ENCODE results near the gene INPP5B. TPM values are rescaled to one million over a fixed set of nuclear protein-coding genes. Genes with fewer than 3 reads are reported as not detected.
A peak's percentile ranks its signal among the peaks of the same experiment; 100 is the strongest.

Gene INPP5B
- total and polyA plus RNA-seq, 2 donors from 2014 or later: 8.4 to 32.9 TPM

GRCh38 chr1:37892151-37893047, 54.5 kb downstream of the INPP5B start:
- FAIRE-seq: no peak

GRCh38 chr1:37890378-37891014, 56.4 kb downstream of the INPP5B start:
- H3K27ac ChIP-seq (ENCODE audit: low read depth in 2 of 2, low read length in 2 of 2): peak overlapping the region; percentile 23 to 25
- no peaks in the 10 kb centered on the region for H3K9me3 ChIP-seq (ENCODE audit: control insufficient read depth in 2 of 3, insufficient read depth in 1 of 3, low read length in 3 of 3)
- no peak overlapping the region for H3K4me3 ChIP-seq (ENCODE audit: low read length in 3 of 3)
- TF ChIP-seq CTCF (IDR thresholded peaks at IDR 0.05; ENCODE audit: borderline replicate concordance, extremely low read depth, insufficient read depth): peak; percentile 47
- no peaks in the 10 kb centered on the region for H3K4me1 ChIP-seq (ENCODE audit: control insufficient read depth in 2 of 3, insufficient read depth in 2 of 3, low read depth in 1 of 3, low read length in 3 of 3)
- no peaks in the 10 kb centered on the region for H3K27me3 ChIP-seq (ENCODE audit: control insufficient read depth, insufficient read depth, low read length)
- DNase-seq (peak in 2 of 5 donors; percentile 57 to 67), FAIRE-seq (peak; percentile 92)
- intact Hi-C loops (cut with DNase I): no loop called here
- H3K36me3 ChIP-seq (ENCODE audit: control insufficient read depth in 2 of 3, insufficient read depth in 3 of 3, low read length in 3 of 3): peaks cover 4 to 40% (median 25%) of the 10 kb centered on the region in 3 donors
- no peak overlapping the region for H3K9ac ChIP-seq (ENCODE audit: low read length in 3 of 3)

More at GRCh38 chr1:37892151-37893047, 54.5 kb downstream of the INPP5B start:
- Histone ChIP-seq H3K36me3 (ENCODE audit: control insufficient read depth in 2 of 3, insufficient read depth in 3 of 3, low read length in 3 of 3) (peaks cover 0 to 24% (median 12%) of the 10 kb centered on the region in 3 donors), H3K4me1 (ENCODE audit: control insufficient read depth in 2 of 3, insufficient read depth in 2 of 3, low read depth in 1 of 3, low read length in 3 of 3) (no peaks in the 10 kb centered on the region), H3K27me3 (ENCODE audit: control insufficient read depth, insufficient read depth, low read length) (no peaks in the 10 kb centered on the region), H3K9me3 (ENCODE audit: control insufficient read depth in 2 of 3, insufficient read depth in 1 of 3, low read length in 3 of 3) (no peaks in the 10 kb centered on the region), H3K9ac (ENCODE audit: low read length in 3 of 3) (no peak overlapping the region), H3K27ac (ENCODE audit: low read depth in 2 of 2, low read length in 2 of 2) (no peak overlapping the region), H3K4me3 (ENCODE audit: low read length in 3 of 3) (no peak overlapping the region)
- intact Hi-C loops (cut with DNase I): no loop called here
- no peak for DNase-seq
- no peak for TF ChIP-seq CTCF (IDR thresholded peaks at IDR 0.05; ENCODE audit: borderline replicate concordance, extremely low read depth, insufficient read depth)

GRCh38 chr1:37888022-37888700, 58.7 kb downstream of the INPP5B start:
- Histone ChIP-seq H3K36me3 (ENCODE audit: control insufficient read depth in 2 of 3, insufficient read depth in 3 of 3, low read length in 3 of 3) (peaks cover 4 to 48% (median 33%) of the 10 kb centered on the region in 3 donors), H3K4me3 (ENCODE audit: low read length in 3 of 3) (no peak overlapping the region), H3K27me3 (ENCODE audit: control insufficient read depth, insufficient read depth, low read length) (no peaks in the 10 kb centered on the region), H3K4me1 (ENCODE audit: control insufficient read depth in 2 of 3, insufficient read depth in 2 of 3, low read depth in 1 of 3, low read length in 3 of 3) (no peaks in the 10 kb centered on the region), H3K9me3 (ENCODE audit: control insufficient read depth in 2 of 3, insufficient read depth in 1 of 3, low read length in 3 of 3) (no peaks in the 10 kb centered on the region), H3K27ac (ENCODE audit: low read depth in 2 of 2, low read length in 2 of 2) (no peak overlapping the region), H3K9ac (ENCODE audit: low read length in 3 of 3) (no peak overlapping the region)
- intact Hi-C loops (cut with DNase I): no loop called here
- FAIRE-seq (no peak), DNase-seq (no peak)
- TF ChIP-seq CTCF (IDR thresholded peaks at IDR 0.05; ENCODE audit: borderline replicate concordance, extremely low read depth, insufficient read depth): no peak

Data from kidney (tissue), 14 donors.